GM19238 (cell line): Measurements from ENCODE around the gene PFAS.

ENCODE experiments used
- DNase-seq: peaks from one replicate; pipeline ENCODE4 v3.0.0; 2011; ENCODE audit warnings: low spot score; ENCODE audit not compliant: insufficient read length

PFAS gene

GRCh38 chr17:8310601-8311123 is 61.6 kb downstream of the PFAS start:
- DNase-seq, result no peak

- no peak for DNase-seq
Measured at GRCh38 chr17:8311131-8311790, 62.2 kb downstream of the PFAS start.

GRCh38 chr17:8312251-8312650 is 63.2 kb downstream of the PFAS start:
- no peak for DNase-seq

GRCh38 chr17:8312726-8313600 is 63.9 kb downstream of the PFAS start:
- no peak for DNase-seq

GRCh38 chr17:8314797-8315763 is 66.0 kb downstream of the PFAS start:
- no peak for DNase-seq

GRCh38 chr17:8315764-8316217 is 66.7 kb downstream of the PFAS start:
- DNase-seq, result no peak

GRCh38 chr17:8318010-8318935 is 69.2 kb downstream of the PFAS start:
- DNase-seq, result no peak
